K562 (cell line): Measurements from ENCODE around the gene OR6S1. TPM values are rescaled to one million over a fixed set of nuclear protein-coding genes. Genes with fewer than 3 reads are reported as not detected.

ENCODE experiments used
- BRD9 ChIP-seq: fragments of 450-650 bp; IDR thresholded peaks from 2 replicates; pipeline ENCODE4 v1.6.1; 2018; ENCODE audit warnings: low read depth; ENCODE audit not compliant: partially characterized antibody
- EP400 ChIP-seq: fragments of 450-650 bp; IDR thresholded peaks from 2 replicates; pipeline ENCODE4 v1.6.1; 2017; ENCODE audit warnings: antibody characterized with exemption, mild to moderate bottlenecking, moderate library complexity
- KLF13 ChIP-seq: fragments of 450-650 bp; IDR thresholded peaks from 2 replicates; pipeline ENCODE4 v1.6.1; 2016; ENCODE audit warnings: missing genetic modification characterization, low read depth, mild to moderate bottlenecking, missing compliant biosample characterization, moderate library complexity, borderline replicate concordance
- TRIM24 ChIP-seq, 2 experiments: fragments of 450-650 bp; IDR thresholded peaks; 2 replicates each; pipeline ENCODE4 v1.6.1; 2016
- ZNF764 ChIP-seq: fragments of 250-450 bp; sonication (Bioruptor Pico); IDR thresholded peaks from 2 replicates; pipeline ENCODE4 v1.4.0; 2020; ENCODE audit warnings: low read depth, mild to moderate bottlenecking, moderate library complexity
- polyA plus RNA-seq, 8 experiments: library from polyadenylated mRNA; depleted of rRNA in 4 of 8; stranded (reverse) in 5 of 8; unstranded in 3 of 8; fragments of >200 nt; fragmentation: Nextera tagmentation in 2 of 8; fragmentation: Illumina TruSeq in 1 of 8; extraction: Ambion mirVana in 2 of 8; extraction: Trizol in 1 of 8; gene quantifications; 2 replicates each; pipeline versions ENCODE4 v1.2.1 to v1.2.3, GENCODE V29; 2011 to 2014; ENCODE audit warnings: inconsistent platforms in 1 of 8, missing spikeins in 1 of 8
- total RNA-seq, 7 experiments: library from RNA; depleted of rRNA in 6 of 7; stranded (reverse); fragments of >200 nt in 6 of 7; fragmentation: Illumina TruSeq in 2 of 7; extraction: Trizol in 2 of 7; gene quantifications; 2 replicates each; pipeline versions ENCODE4 v1.2.1 to v1.2.3, GENCODE V29; 2011 to 2021; ENCODE audit warnings: low replicate concordance in 1 of 7
- TF ChIP-seq, protein P1 (sequence below): fragments of 450-650 bp; IDR thresholded peaks from 2 replicates; pipeline ENCODE4 v1.6.1; 2016; ENCODE audit warnings: low read depth
- TF ChIP-seq, protein P2 (sequence below): sonication (generic); formaldehyde crosslinking; IDR thresholded peaks from 2 replicates; pipeline ENCODE4 v1.8.1; 2022; ENCODE audit warnings: missing genetic modification reagents
- TF ChIP-seq, protein P3 (sequence below): sonication (generic); formaldehyde crosslinking; IDR thresholded peaks from 2 replicates; pipeline ENCODE4 v1.8.0; 2022; ENCODE audit warnings: mild to moderate bottlenecking, low read depth, missing genetic modification reagents
- TF ChIP-seq, protein P4 (sequence below): fragments of 200-800 bp; sonication (Bioruptor generic); IDR thresholded peaks from 2 replicates; pipeline ENCODE4 v1.6.1; 2017; ENCODE audit warnings: missing genetic modification characterization, missing compliant biosample characterization

The OR6S1 gene
- total and polyA plus RNA-seq, 9 of the 15 experiments (the other 6 are each of a cell fraction or from before 2014, with no cell fraction given), result not detected

DNA sequence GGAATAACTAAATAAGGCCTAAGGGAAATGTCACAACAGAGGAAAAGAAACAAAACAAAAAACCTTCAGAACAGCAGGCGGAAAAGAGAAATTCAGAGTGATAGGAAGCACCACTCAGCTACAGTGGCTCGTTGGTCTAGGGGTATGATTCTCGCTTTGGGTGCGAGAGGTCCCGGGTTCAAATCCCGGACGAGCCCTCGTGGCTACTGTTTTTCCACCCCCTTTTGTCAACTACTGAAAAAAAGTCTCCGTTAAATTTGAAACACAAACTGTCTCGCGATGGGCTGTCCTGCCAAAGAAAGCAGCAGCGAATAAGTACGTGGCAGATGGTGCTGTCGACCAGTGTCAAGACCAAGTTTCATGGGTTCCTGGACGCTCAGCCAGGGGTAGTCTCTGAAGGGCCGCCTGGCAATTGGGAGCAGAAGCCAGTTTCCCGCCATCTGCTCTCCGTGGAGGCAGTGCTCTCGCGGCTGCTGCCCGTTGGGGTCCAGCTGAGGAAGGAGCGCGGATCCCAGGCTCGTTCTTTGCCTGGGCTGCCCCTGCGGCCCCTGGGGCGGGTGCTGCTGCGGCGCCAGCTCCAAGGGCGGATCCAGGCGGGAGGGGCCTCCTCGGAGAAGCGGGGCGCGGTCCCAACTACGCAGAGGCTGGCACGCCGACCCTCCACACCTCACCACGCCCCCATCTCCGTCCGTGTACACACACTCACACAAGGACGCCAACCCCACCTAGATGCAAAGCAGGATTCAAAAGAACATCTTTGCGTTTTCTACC is 42.6 kb upstream of the OR6S1 start, which contains the start of gene RNASE4 (continued):
- TF ChIP-seq, protein P1, sequence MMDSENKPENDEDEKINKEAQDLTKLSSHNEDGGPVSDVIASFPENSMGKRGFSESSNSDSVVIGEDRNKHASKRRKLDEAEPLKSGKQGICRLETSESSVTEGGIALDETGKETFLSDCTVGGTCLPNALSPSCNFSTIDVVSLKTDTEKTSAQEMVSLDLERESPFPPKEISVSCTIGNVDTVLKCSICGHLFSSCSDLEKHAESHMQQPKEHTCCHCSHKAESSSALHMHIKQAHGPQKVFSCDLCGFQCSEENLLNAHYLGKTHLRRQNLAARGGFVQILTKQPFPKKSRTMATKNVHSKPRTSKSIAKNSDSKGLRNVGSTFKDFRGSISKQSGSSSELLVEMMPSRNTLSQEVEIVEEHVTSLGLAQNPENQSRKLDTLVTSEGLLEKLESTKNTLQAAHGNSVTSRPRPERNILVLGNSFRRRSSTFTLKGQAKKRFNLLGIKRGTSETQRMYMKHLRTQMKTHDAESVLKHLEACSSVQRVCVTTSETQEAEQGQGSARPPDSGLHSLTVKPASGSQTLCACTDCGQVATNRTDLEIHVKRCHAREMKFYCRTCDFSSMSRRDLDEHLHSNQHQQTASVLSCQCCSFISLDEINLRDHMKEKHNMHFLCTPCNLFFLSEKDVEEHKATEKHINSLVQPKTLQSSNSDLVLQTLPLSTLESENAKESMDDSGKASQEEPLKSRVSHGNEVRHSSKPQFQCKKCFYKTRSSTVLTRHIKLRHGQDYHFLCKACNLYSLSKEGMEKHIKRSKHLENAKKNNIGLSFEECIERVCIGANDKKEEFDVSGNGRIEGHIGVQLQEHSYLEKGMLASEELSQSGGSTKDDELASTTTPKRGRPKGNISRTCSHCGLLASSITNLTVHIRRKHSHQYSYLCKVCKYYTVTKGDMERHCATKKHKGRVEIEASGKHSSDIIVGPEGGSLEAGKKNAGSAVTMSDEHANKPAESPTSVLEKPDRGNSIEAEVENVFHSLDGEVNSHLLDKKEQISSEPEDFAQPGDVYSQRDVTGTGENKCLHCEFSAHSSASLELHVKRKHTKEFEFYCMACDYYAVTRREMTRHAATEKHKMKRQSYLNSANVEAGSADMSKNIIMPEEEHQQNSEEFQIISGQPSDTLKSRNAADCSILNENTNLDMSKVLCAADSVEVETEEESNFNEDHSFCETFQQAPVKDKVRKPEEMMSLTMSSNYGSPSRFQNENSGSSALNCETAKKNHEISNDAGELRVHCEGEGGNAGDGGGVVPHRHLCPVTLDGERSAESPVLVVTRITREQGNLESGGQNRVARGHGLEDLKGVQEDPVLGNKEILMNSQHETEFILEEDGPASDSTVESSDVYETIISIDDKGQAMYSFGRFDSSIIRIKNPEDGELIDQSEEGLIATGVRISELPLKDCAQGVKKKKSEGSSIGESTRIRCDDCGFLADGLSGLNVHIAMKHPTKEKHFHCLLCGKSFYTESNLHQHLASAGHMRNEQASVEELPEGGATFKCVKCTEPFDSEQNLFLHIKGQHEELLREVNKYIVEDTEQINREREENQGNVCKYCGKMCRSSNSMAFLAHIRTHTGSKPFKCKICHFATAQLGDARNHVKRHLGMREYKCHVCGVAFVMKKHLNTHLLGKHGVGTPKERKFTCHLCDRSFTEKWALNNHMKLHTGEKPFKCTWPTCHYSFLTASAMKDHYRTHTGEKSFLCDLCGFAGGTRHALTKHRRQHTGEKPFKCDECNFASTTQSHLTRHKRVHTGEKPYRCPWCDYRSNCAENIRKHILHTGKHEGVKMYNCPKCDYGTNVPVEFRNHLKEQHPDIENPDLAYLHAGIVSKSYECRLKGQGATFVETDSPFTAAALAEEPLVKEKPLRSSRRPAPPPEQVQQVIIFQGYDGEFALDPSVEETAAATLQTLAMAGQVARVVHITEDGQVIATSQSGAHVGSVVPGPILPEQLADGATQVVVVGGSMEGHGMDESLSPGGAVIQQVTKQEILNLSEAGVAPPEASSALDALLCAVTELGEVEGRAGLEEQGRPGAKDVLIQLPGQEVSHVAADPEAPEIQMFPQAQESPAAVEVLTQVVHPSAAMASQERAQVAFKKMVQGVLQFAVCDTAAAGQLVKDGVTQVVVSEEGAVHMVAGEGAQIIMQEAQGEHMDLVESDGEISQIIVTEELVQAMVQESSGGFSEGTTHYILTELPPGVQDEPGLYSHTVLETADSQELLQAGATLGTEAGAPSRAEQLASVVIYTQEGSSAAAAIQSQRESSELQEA, result peak; percentile 75
- TF ChIP-seq, protein P2, sequence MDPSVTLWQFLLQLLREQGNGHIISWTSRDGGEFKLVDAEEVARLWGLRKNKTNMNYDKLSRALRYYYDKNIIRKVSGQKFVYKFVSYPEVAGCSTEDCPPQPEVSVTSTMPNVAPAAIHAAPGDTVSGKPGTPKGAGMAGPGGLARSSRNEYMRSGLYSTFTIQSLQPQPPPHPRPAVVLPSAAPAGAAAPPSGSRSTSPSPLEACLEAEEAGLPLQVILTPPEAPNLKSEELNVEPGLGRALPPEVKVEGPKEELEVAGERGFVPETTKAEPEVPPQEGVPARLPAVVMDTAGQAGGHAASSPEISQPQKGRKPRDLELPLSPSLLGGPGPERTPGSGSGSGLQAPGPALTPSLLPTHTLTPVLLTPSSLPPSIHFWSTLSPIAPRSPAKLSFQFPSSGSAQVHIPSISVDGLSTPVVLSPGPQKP (CRISPR knock-in tag), result no peak
- TF ChIP-seq EP400, result peak; percentile 49
- peak; percentile 96 for TF ChIP-seq BRD9
- 0 out of 2 replicates have a peak, but pooled peaks have one; percentile 57 for TF ChIP-seq ZNF764 (CRISPR knock-in tag)
- TF ChIP-seq, protein P3, sequence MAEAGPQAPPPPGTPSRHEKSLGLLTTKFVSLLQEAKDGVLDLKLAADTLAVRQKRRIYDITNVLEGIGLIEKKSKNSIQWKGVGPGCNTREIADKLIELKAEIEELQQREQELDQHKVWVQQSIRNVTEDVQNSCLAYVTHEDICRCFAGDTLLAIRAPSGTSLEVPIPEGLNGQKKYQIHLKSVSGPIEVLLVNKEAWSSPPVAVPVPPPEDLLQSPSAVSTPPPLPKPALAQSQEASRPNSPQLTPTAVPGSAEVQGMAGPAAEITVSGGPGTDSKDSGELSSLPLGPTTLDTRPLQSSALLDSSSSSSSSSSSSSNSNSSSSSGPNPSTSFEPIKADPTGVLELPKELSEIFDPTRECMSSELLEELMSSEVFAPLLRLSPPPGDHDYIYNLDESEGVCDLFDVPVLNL, result peak; percentile 11; the same call in 1 of the 2 replicates
- 0 out of 4 replicates have a peak, but pooled peaks of 1 of the 2 experiments have one; percentile 11 for TF ChIP-seq TRIM24 (IDR thresholded peaks at IDR 0.05)
- TF ChIP-seq, protein P4, sequence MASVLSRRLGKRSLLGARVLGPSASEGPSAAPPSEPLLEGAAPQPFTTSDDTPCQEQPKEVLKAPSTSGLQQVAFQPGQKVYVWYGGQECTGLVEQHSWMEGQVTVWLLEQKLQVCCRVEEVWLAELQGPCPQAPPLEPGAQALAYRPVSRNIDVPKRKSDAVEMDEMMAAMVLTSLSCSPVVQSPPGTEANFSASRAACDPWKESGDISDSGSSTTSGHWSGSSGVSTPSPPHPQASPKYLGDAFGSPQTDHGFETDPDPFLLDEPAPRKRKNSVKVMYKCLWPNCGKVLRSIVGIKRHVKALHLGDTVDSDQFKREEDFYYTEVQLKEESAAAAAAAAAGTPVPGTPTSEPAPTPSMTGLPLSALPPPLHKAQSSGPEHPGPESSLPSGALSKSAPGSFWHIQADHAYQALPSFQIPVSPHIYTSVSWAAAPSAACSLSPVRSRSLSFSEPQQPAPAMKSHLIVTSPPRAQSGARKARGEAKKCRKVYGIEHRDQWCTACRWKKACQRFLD (CRISPR knock-in tag), result peak; percentile 64; the same call in 1 of the 2 replicates
- TF ChIP-seq KLF13 (tag), result 0 out of 2 replicates have a peak, but pooled peaks have one; percentile 15
